ENCODE data around the gene ARID4B.

Gene ARID4B

DNA sequence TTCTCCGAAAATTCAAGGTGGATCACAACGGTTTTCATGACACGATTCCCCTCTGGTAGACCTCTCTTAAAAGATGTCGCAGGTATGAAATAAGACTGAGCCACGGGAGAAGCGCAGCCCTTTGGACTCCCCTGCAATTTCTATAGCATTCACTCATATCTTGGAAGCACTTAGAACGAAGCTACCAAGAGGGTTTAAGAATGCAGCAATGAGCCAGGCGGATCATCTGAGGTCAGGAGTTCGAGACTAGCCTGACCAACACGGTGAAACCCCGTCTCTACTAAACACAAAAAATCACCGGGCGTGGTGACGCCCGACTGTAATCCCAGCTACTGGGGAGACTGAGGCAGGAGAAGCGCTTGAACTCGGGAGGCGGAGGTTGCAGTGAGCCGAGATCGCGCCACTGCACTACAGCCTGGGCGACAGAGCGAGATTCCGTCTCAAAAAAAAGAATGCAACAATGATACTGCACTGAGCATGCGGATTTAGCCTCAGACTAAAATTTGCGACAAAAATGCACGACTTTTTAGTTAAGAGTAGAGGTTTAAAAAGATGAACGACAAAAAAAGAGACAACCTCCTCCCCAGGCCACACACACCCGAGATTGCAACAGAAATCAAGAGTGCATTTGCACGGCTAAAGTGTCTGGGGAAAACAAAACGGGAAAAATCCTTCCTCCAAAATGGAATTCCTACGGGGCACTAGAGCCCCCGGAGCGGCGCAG is 200.1 kb downstream of the ARID4B start:
- DNase-seq (ENCODE audit: low spot score), result no peak

DNA sequence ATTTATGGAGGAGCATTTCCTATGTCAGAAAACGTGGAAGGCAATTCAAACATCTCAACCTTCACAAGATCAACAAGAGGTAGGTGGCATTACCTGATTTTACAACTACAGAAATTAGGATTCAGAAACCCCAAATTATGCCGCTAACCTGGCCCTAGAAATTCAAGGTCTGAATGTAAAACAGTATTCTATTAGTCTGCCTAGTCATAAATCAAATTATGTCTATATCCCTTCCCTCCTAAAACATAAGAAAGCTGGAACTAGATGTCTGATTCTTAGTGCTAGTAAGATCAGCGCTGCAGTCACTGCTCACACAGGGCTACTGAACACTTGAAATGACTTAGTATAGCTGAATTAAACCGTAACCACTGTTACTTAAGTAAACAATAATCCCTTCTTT is 200.8 kb downstream of the ARID4B start:
- no peak for DNase-seq (ENCODE audit: low spot score)

- DNase-seq (ENCODE audit: low spot score), result no peak
These were observed 203.3 kb downstream of the ARID4B start for GRCh38 chr1:235124665-235125064.

DNA sequence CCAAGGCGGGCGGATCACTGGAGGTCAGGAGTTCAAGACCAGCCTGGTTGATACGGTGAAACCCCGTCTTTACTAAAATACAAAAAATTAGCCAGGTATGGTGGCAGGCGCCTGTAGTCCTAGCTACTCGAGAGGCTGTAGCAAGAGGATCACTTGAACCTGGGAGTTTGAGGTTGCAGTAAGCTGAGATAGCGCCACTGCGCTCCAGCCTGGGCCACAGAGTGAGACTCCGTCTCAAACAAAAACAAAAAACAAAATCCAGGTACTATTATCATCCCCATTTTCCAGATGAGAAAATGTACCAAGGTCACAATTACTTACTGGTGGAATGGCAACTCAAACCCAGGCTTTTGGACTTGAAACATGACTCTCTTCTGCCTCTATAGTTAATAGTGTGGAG is 203.9 kb downstream of the ARID4B start:
- DNase-seq (ENCODE audit: low spot score), result no peak

- DNase-seq (ENCODE audit: low spot score), result no peak
These were observed 205.6 kb downstream of the ARID4B start for GRCh38 chr1:235122348-235122747.
